ENCODE measurements around the gene CEP290.
"Not testable (repeated sequence)": the region's sequence is repeated elsewhere in the genome, so short reads cannot be mapped to it uniquely, and the experiment has no call there.

CEP290 gene

DNA sequence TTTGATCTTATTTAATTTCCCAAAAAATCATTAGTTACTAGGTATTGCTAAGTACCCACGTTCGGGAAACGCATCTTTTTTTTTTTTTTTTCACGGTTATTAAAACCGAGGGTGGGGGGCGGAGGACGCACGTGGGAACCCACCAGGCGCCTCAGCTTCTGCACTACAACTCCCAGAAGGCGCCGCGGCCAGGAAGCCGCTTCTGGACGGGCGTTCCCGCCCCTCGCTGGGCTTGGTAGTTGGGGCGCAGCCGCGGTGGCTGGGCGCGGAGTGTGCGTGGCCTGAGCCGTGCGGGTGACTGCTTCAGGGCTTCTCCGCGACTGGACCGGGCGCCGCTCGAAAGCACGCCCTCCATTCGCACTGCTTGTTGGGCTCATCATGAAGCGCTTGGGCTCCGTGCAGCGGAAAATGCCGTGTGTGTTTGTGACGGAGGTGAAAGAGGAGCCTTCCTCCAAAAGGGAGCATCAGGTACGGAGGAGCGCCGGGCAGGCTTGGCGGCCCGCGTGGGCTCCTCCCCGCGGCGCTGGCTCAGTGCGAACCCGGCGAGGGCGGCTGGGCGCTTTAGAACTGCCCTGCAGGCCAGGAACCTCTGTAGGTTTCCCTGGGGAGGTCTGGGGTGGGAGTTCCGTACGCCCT lies 106.5 kb downstream of the CEP290 start:
- DNase-seq = peak; percentile 91
- Histone ChIP-seq H2BK15ac (ENCODE audit: low read depth, poor library complexity, severe bottlenecking) (peak overlapping the region; percentile 77), H2BK12ac (ENCODE audit: low read length in 2 of 2) (peak overlapping the region in 1 of 2 experiments; percentile 45), H2AK5ac (ENCODE audit: low read length, severe bottlenecking) (no peak overlapping the region), H3K9me3 (ENCODE audit: control insufficient read depth, low read length) (no peaks in the 10 kb centered on the region), H3K18ac (ENCODE audit: low read depth in 1 of 2, low read length in 2 of 2) (peak overlapping the region; percentile 84 to 92), H3K23ac (ENCODE audit: low read length in 2 of 2) (peak overlapping the region in 1 of 2 experiments; percentile 67), H3K4me1 (ENCODE audit: control insufficient read depth, insufficient read depth, low read depth, low read length) (no peaks in the 10 kb centered on the region), H3K9ac (ENCODE audit: low read length) (peak overlapping the region; percentile 90), H2BK120ac (ENCODE audit: low read depth, low read length) (peak overlapping the region; percentile 52), H4K8ac (ENCODE audit: low read length) (peak overlapping the region; percentile 87), H2BK5ac (ENCODE audit: low read depth, low read length, poor library complexity, severe bottlenecking) (no peak overlapping the region), H3K27ac (ENCODE audit: low read length, poor library complexity, severe bottlenecking) (peak overlapping the region; percentile 67), H3K27me3 (ENCODE audit: control insufficient read depth in 1 of 2, insufficient read depth in 1 of 2, low read length in 2 of 2) (no peaks in the 10 kb centered on the region), H3K4ac (ENCODE audit: low read depth in 1 of 2, low read length in 2 of 2) (peak overlapping the region in 1 of 2 experiments; percentile 89), H3K4me3 (ENCODE audit: insufficient read depth in 1 of 2, low read depth in 1 of 2, low read length in 2 of 2) (peak overlapping the region; percentile 92 to 95), H4K91ac (ENCODE audit: low read length) (peak overlapping the region; percentile 82), H3K79me1 (replicated peaks; ENCODE audit: low read length, poor library complexity, severe bottlenecking) (no peaks in the 10 kb centered on the region), H3K36me3 (ENCODE audit: control insufficient read depth in 1 of 2, insufficient read depth in 2 of 2, low read depth in 1 of 2, low read length in 2 of 2) (peaks cover 0 to 6% of the 10 kb centered on the region in 2 experiments), H3K4me2 (ENCODE audit: low read length, poor library complexity, severe bottlenecking) (peak overlapping the region; percentile 83), H2AFZ (ENCODE audit: low read depth, low read length) (peak overlapping the region; percentile 96), H3K14ac (ENCODE audit: low read length in 2 of 2) (peak overlapping the region in 1 of 2 experiments; percentile 98)
- under 1% methylated on average over 51 of the region's 54 CpGs for WGBS

DNA sequence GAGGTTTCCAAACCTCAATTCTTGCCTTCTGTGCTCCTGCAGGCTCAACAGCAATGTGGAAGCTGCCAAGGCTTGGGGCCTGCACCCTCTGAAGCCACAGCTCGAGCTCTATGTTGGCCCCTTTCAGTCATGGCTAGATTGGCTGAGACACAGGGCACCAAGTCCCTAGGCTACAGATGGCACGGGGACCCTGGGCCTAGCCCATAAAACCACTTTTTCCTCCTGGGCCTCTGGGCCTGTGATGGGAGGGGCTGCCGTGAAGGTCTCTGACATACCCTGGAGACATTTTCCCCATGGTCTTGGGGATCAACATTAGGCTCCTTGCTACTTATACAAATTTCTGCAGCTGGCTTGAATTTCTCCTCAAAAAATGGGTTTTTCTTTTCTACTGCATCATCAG lies 110.7 kb downstream of the CEP290 start:
- H3K27me3 ChIP-seq (ENCODE audit: control insufficient read depth in 1 of 2, insufficient read depth in 1 of 2, low read length in 2 of 2); H2BK12ac ChIP-seq (ENCODE audit: low read length in 2 of 2); H3K23ac ChIP-seq (ENCODE audit: low read length in 2 of 2); H2BK15ac ChIP-seq (ENCODE audit: low read depth, poor library complexity, severe bottlenecking); H3K18ac ChIP-seq (ENCODE audit: low read depth in 1 of 2, low read length in 2 of 2); H3K4me1 ChIP-seq (ENCODE audit: control insufficient read depth, insufficient read depth, low read depth, low read length); H3K9me3 ChIP-seq (ENCODE audit: control insufficient read depth, low read length); H2AFZ ChIP-seq (ENCODE audit: low read depth, low read length); H2BK120ac ChIP-seq (ENCODE audit: low read depth, low read length); H2AK5ac ChIP-seq (ENCODE audit: low read length, severe bottlenecking); DNase-seq; H4K91ac ChIP-seq (ENCODE audit: low read length); H2BK5ac ChIP-seq (ENCODE audit: low read depth, low read length, poor library complexity, severe bottlenecking); H3K27ac ChIP-seq (ENCODE audit: low read length, poor library complexity, severe bottlenecking); H3K36me3 ChIP-seq (ENCODE audit: control insufficient read depth in 1 of 2, insufficient read depth in 2 of 2, low read depth in 1 of 2, low read length in 2 of 2); H4K8ac ChIP-seq (ENCODE audit: low read length); H3K4me3 ChIP-seq (ENCODE audit: insufficient read depth in 1 of 2, low read depth in 1 of 2, low read length in 2 of 2); H3K14ac ChIP-seq (ENCODE audit: low read length in 2 of 2); H3K79me1 ChIP-seq (replicated peaks; ENCODE audit: low read length, poor library complexity, severe bottlenecking); H3K9ac ChIP-seq (ENCODE audit: low read length); H3K4ac ChIP-seq (ENCODE audit: low read depth in 1 of 2, low read length in 2 of 2); H3K4me2 ChIP-seq (ENCODE audit: low read length, poor library complexity, severe bottlenecking): not testable (repeated sequence)
- 71% methylated on average over 3 of the region's 3 CpGs for WGBS

GRCh38 chr12:88029093-88029665 lies 112.7 kb downstream of the CEP290 start, which contains the start of gene C12orf50:
Gene C12orf50 (minus strand): TSS chr12:88029401. CDS start chr12:88026962, 2,439 bp downstream.
- Histone ChIP-seq H4K91ac (ENCODE audit: low read length) (no peak within 1 kb of the TSS), H3K9me3 (ENCODE audit: control insufficient read depth, low read length) (no peaks in the 10 kb centered on the region), H3K4me3 (ENCODE audit: insufficient read depth in 1 of 2, low read depth in 1 of 2, low read length in 2 of 2) (no peak within 1 kb of the TSS), H3K9ac (ENCODE audit: low read length) (no peak within 1 kb of the TSS), H3K27me3 (ENCODE audit: control insufficient read depth in 1 of 2, insufficient read depth in 1 of 2, low read length in 2 of 2) (no peaks in the 10 kb centered on the region), H3K18ac (ENCODE audit: low read depth in 1 of 2, low read length in 2 of 2) (no peak within 1 kb of the TSS), H3K4me2 (ENCODE audit: low read length, poor library complexity, severe bottlenecking) (no peak within 1 kb of the TSS), H2BK5ac (ENCODE audit: low read depth, low read length, poor library complexity, severe bottlenecking) (no peak within 1 kb of the TSS), H3K23ac (ENCODE audit: low read length in 2 of 2) (no peak within 1 kb of the TSS), H2AK5ac (ENCODE audit: low read length, severe bottlenecking) (no peak within 1 kb of the TSS), H2BK15ac (ENCODE audit: low read depth, poor library complexity, severe bottlenecking) (no peak within 1 kb of the TSS), H3K4me1 (ENCODE audit: control insufficient read depth, insufficient read depth, low read depth, low read length) (no peaks in the 10 kb centered on the region), H2AFZ (ENCODE audit: low read depth, low read length) (no peak within 1 kb of the TSS), H3K27ac (ENCODE audit: low read length, poor library complexity, severe bottlenecking) (no peak within 1 kb of the TSS), H2BK12ac (ENCODE audit: low read length in 2 of 2) (no peak within 1 kb of the TSS), H3K4ac (ENCODE audit: low read depth in 1 of 2, low read length in 2 of 2) (no peak within 1 kb of the TSS), H4K8ac (ENCODE audit: low read length) (no peak within 1 kb of the TSS), H2BK120ac (ENCODE audit: low read depth, low read length) (no peak within 1 kb of the TSS), H3K14ac (ENCODE audit: low read length in 2 of 2) (no peak within 1 kb of the TSS), H3K36me3 (ENCODE audit: control insufficient read depth in 1 of 2, insufficient read depth in 2 of 2, low read depth in 1 of 2, low read length in 2 of 2) (no peaks in the 10 kb centered on the region), H3K79me1 (replicated peaks; ENCODE audit: low read length, poor library complexity, severe bottlenecking) (no peaks in the 10 kb centered on the region)
- DNase-seq = no peak
- WGBS = 84% methylated on average over 2 of the region's 3 CpGs

- Histone ChIP-seq H3K27me3 (ENCODE audit: control insufficient read depth in 1 of 2, insufficient read depth in 1 of 2, low read length in 2 of 2) (no peaks in the 10 kb centered on the region), H2BK120ac (ENCODE audit: low read depth, low read length) (no peak overlapping the region), H4K91ac (ENCODE audit: low read length) (no peak overlapping the region), H2BK5ac (ENCODE audit: low read depth, low read length, poor library complexity, severe bottlenecking) (no peak overlapping the region), H3K4me3 (ENCODE audit: insufficient read depth in 1 of 2, low read depth in 1 of 2, low read length in 2 of 2) (no peak overlapping the region), H3K4ac (ENCODE audit: low read depth in 1 of 2, low read length in 2 of 2) (no peak overlapping the region), H2AFZ (ENCODE audit: low read depth, low read length) (no peak overlapping the region), H2AK5ac (ENCODE audit: low read length, severe bottlenecking) (no peak overlapping the region), H2BK15ac (ENCODE audit: low read depth, poor library complexity, severe bottlenecking) (no peak overlapping the region), H3K14ac (ENCODE audit: low read length in 2 of 2) (no peak overlapping the region), H3K27ac (ENCODE audit: low read length, poor library complexity, severe bottlenecking) (no peak overlapping the region), H3K9me3 (ENCODE audit: control insufficient read depth, low read length) (no peaks in the 10 kb centered on the region), H4K8ac (ENCODE audit: low read length) (no peak overlapping the region), H3K9ac (ENCODE audit: low read length) (no peak overlapping the region), H3K4me1 (ENCODE audit: control insufficient read depth, insufficient read depth, low read depth, low read length) (no peaks in the 10 kb centered on the region), H3K23ac (ENCODE audit: low read length in 2 of 2) (no peak overlapping the region), H3K79me1 (replicated peaks; ENCODE audit: low read length, poor library complexity, severe bottlenecking) (no peaks in the 10 kb centered on the region), H3K4me2 (ENCODE audit: low read length, poor library complexity, severe bottlenecking) (no peak overlapping the region), H3K18ac (ENCODE audit: low read depth in 1 of 2, low read length in 2 of 2) (no peak overlapping the region), H2BK12ac (ENCODE audit: low read length in 2 of 2) (no peak overlapping the region), H3K36me3 (ENCODE audit: control insufficient read depth in 1 of 2, insufficient read depth in 2 of 2, low read depth in 1 of 2, low read length in 2 of 2) (no peaks in the 10 kb centered on the region)
- no peak for DNase-seq
- 100% methylated on average over 1 of the region's 1 CpG for WGBS
These were observed 115.7 kb downstream of the CEP290 start for GRCh38 chr12:88026196-88026595.
